ENCODE results near the gene LYRM2. TPM values are rescaled to one million over a fixed set of nuclear protein-coding genes. Genes with fewer than 3 reads are reported as not detected.

Gene LYRM2
- polyA plus RNA-seq, 3 donors: 9.5 to 26.7 (median 13.8) TPM

- H3K27ac ChIP-seq (ENCODE audit: low read depth, low read length): no peak overlapping the region
Observed at GRCh38 chr6:89528866-89529265, 109.7 kb downstream of the LYRM2 start.

GRCh38 chr6:89527634-89528033, 110.9 kb downstream of the LYRM2 start:
- WGBS, 3 donors: 82 to 92% (median 87%) methylated on average over 2 of the region's 2 CpGs
- no peak overlapping the region for H3K27ac ChIP-seq (ENCODE audit: low read depth, low read length)

GRCh38 chr6:89526563-89526869, 112.0 kb downstream of the LYRM2 start:
- WGBS, 3 donors: 96 to 100% (median 98%) methylated on average over 2 of the region's 2 CpGs
- no peak overlapping the region for H3K27ac ChIP-seq (ENCODE audit: low read depth, low read length)

- 84 to 94% (median 86%) methylated on average over 4 of the region's 4 CpGs for WGBS, 3 donors
- no peak overlapping the region for H3K27ac ChIP-seq (ENCODE audit: low read depth, low read length)
Observed at GRCh38 chr6:89525786-89526562, 112.6 kb downstream of the LYRM2 start.

GRCh38 chr6:89522778-89523177, 115.8 kb downstream of the LYRM2 start:
- 73 to 79% (median 79%) methylated on average over 2 of the region's 2 CpGs for WGBS, 3 donors
- H3K27ac ChIP-seq (ENCODE audit: low read depth, low read length): no peak overlapping the region

- no peak overlapping the region for H3K27ac ChIP-seq (ENCODE audit: low read depth, low read length)
Observed at GRCh38 chr6:89520736-89521135, 117.8 kb downstream of the LYRM2 start.

GRCh38 chr6:89518352-89519055, 120.0 kb downstream of the LYRM2 start:
- WGBS, 3 donors: 97 to 98% (median 97%) methylated on average over 4 of the region's 4 CpGs
- H3K27ac ChIP-seq (ENCODE audit: low read depth, low read length): no peak overlapping the region

Other genes starting within 250 kb of the LYRM2 start
- gene RRAGD, start 226.5 kb downstream of the LYRM2 start, polyA plus RNA-seq: 10 to 100 TPM in 1 of 3 donors, 1 to 10 TPM in 2; 3.7 to 12.3 (median 8.7) TPM
- 1 to 10 TPM; 3.1 to 9.3 (median 4.1) TPM for gene ANKRD6, start 205.6 kb downstream of the LYRM2 start, polyA plus RNA-seq
- 10 to 100 TPM in 1 of 3 donors, 1 to 10 TPM in 2; 5.8 to 13.7 (median 8.9) TPM for gene MDN1, start 181.0 kb upstream of the LYRM2 start, polyA plus RNA-seq
- gene CASP8AP2, start 191.1 kb upstream of the LYRM2 start, polyA plus RNA-seq: 1 to 10 TPM; 2.3 to 5.7 (median 3.2) TPM

All from adipose tissue (tissue), 3 donors.